Caco-2 (cell line): ENCODE measurements around the gene FSD1. TPM values are rescaled to one million over a fixed set of nuclear protein-coding genes. Genes with fewer than 3 reads are reported as not detected.

ENCODE experiments used
- BruUV-seq: library from RNA; stranded (reverse); fragments of 400-500 nt; replicated peaks from 2 replicates; lab custom pipeline; 2021; lab: Mats Ljungman, UMichigan
- CTCF ChIA-PET: fragments of 300-600 bp; sonication (Branson Sonifier 250); formaldehyde crosslinking; loops from one replicate; lab custom pipeline; 2022; ENCODE audit warnings: antibody characterized with exemption; lab: Charles Lee
- POLR2A ChIA-PET: fragments of 300-600 bp; sonication (Branson Sonifier 250); formaldehyde crosslinking; loops from one replicate; lab custom pipeline; 2022; ENCODE audit warnings: antibody characterized with exemption; lab: Charles Lee
- DNase-seq, 2 experiments: peaks; one replicate each; pipeline versions ENCODE4 v3.0.0 to v3.0.0-alpha.2; 2020 to 2022
- H3K27me3 ChIP-seq: replicated peaks from 2 replicates; pipeline ENCODE4 v1.6.0; 2011; ENCODE audit warnings: low read length; ENCODE audit not compliant: control insufficient read depth, insufficient read depth
- H3K36me3 ChIP-seq: 2 replicates; pipeline ENCODE4 v1.5.1; 2011; ENCODE audit warnings: low read length; ENCODE audit not compliant: control insufficient read depth, insufficient read depth
- H3K4me1 ChIP-seq: fragments of 250-450 bp; sonication (Bioruptor Pico); 2 replicates; pipeline ENCODE4 v1.5.1; 2020; ENCODE audit warnings: mild to moderate bottlenecking
- H3K4me3 ChIP-seq: 2 replicates; pipeline ENCODE4 v1.5.1; 2011; ENCODE audit warnings: low read depth, mild to moderate bottlenecking, control low read depth, low read length
- H3K9me3 ChIP-seq: fragments of 250-450 bp; sonication (Bioruptor Pico); 2 replicates; pipeline ENCODE4 v1.5.1; 2020; ENCODE audit warnings: mild to moderate bottlenecking, moderate library complexity
- H3K27ac Mint-ChIP-seq: one replicate; pipeline ENCODE4 v1.8.0; 2022; ENCODE audit warnings: mixed read lengths; ENCODE audit not compliant: unreplicated experiment
- H3K27me3 Mint-ChIP-seq: one replicate; pipeline ENCODE4 v1.8.0; 2022; ENCODE audit warnings: mixed read lengths; ENCODE audit not compliant: insufficient read depth, unreplicated experiment
- H3K36me3 Mint-ChIP-seq: one replicate; pipeline ENCODE4 v1.8.0; 2022; ENCODE audit warnings: mild to moderate bottlenecking, mixed read lengths; ENCODE audit not compliant: insufficient read depth, unreplicated experiment
- H3K4me1 Mint-ChIP-seq: one replicate; pipeline ENCODE4 v1.8.0; 2022; ENCODE audit warnings: low read depth, mixed read lengths; ENCODE audit not compliant: unreplicated experiment
- H3K4me3 Mint-ChIP-seq: one replicate; pipeline ENCODE4 v1.8.0; 2022; ENCODE audit warnings: mild to moderate bottlenecking, moderate library complexity, mixed read lengths; ENCODE audit not compliant: unreplicated experiment
- H3K9me3 Mint-ChIP-seq: one replicate; pipeline ENCODE4 v1.8.0; 2022; ENCODE audit warnings: mixed read lengths; ENCODE audit not compliant: unreplicated experiment
- intact Hi-C: fragments of 100-400 bp; cut with micrococcal nuclease; formaldehyde crosslinking; loops from one replicate; pipeline ENCODE4 v1.10.0; 2022; ENCODE audit not compliant: unreplicated experiment
- total RNA-seq: library from RNA; stranded (reverse); gene quantifications from 2 replicates; pipeline ENCODE4 v1.2.3, GENCODE V29; 2022
- TF ChIP-seq, protein P1 (sequence below), 2 experiments: fragments of 200-600 bp in 1 of 2; IDR thresholded peaks; 1 replicate in 1 of 2; 2 replicates in 1 of 2; pipeline versions ENCODE4 v1.5.1 to v1.8.0; 2011 to 2022; ENCODE audit warnings: antibody characterized with exemption in 1 of 2, control low read depth in 1 of 2, inconsistent platforms in 1 of 2, low read depth in 1 of 2, low read length in 1 of 2, mild to moderate bottlenecking in 1 of 2, moderate library complexity in 1 of 2; ENCODE audit not compliant: insufficient read depth in 1 of 2, severe bottlenecking in 1 of 2, unreplicated experiment in 1 of 2

Gene FSD1
- total RNA-seq, 1 experiment from 2014 or later: 9.0 TPM

- H3K36me3 ChIP-seq: no peaks in the 10 kb centered on the region
- DNase-seq: no peak
- intact Hi-C loops: no loop called here
- ChIA-PET CTCF (no interaction called here), POLR2A (interaction anchor here (0.5 to 1.6 kb wide), 2 partner anchors 23 to 44 kb away, joined by 3 to 6 read pairs; no protein-coding TSS in a partner anchor)
- no peak overlapping the region for H3K4me3 ChIP-seq
- TF ChIP-seq, protein P1, sequence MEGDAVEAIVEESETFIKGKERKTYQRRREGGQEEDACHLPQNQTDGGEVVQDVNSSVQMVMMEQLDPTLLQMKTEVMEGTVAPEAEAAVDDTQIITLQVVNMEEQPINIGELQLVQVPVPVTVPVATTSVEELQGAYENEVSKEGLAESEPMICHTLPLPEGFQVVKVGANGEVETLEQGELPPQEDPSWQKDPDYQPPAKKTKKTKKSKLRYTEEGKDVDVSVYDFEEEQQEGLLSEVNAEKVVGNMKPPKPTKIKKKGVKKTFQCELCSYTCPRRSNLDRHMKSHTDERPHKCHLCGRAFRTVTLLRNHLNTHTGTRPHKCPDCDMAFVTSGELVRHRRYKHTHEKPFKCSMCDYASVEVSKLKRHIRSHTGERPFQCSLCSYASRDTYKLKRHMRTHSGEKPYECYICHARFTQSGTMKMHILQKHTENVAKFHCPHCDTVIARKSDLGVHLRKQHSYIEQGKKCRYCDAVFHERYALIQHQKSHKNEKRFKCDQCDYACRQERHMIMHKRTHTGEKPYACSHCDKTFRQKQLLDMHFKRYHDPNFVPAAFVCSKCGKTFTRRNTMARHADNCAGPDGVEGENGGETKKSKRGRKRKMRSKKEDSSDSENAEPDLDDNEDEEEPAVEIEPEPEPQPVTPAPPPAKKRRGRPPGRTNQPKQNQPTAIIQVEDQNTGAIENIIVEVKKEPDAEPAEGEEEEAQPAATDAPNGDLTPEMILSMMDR (IDR thresholded peaks at IDR 0.05; ENCODE audit: insufficient read depth in 1 of 2, low read depth in 1 of 2, low read length in 1 of 2, severe bottlenecking in 1 of 2, unreplicated experiment in 1 of 2): no peak
- Mint-ChIP-seq H3K4me1 (no peaks in the 10 kb centered on the region), H3K4me3 (no peak overlapping the region), H3K27ac (no peak overlapping the region), H3K36me3 (peaks cover 30% of the 10 kb centered on the region), H3K27me3 (no peaks in the 10 kb centered on the region), H3K9me3 (peaks cover 32% of the 10 kb centered on the region)
- H3K4me1 ChIP-seq: no peaks in the 10 kb centered on the region
- H3K27me3 ChIP-seq: no peaks in the 10 kb centered on the region
- BruUV-seq: no TSS peak
- H3K9me3 ChIP-seq: 0 out of 2 replicates have a peak, but pooled peaks cover 6% of the 10 kb centered on the region
Observed at GRCh38 chr19:4319067-4319718, 14.8 kb downstream of the FSD1 start.

- Mint-ChIP-seq H3K4me3 (no peak overlapping the region), H3K36me3 (peaks cover 41% of the 10 kb centered on the region), H3K27me3 (no peaks in the 10 kb centered on the region), H3K9me3 (peaks cover 32% of the 10 kb centered on the region), H3K4me1 (no peaks in the 10 kb centered on the region), H3K27ac (no peak overlapping the region)
- no peaks in the 10 kb centered on the region for H3K36me3 ChIP-seq
- intact Hi-C loops: no loop called here
- TF ChIP-seq, protein P1 (IDR thresholded peaks at IDR 0.05; ENCODE audit: insufficient read depth in 1 of 2, low read depth in 1 of 2, low read length in 1 of 2, severe bottlenecking in 1 of 2, unreplicated experiment in 1 of 2): no peak
- CTCF ChIA-PET: no interaction called here
- POLR2A ChIA-PET: interaction anchor here (1.6 kb wide), 1 partner anchor 22 kb away, joined by 6 read pairs; no protein-coding TSS in a partner anchor
- no peaks in the 10 kb centered on the region for H3K27me3 ChIP-seq
- H3K4me1 ChIP-seq: no peaks in the 10 kb centered on the region
- H3K4me3 ChIP-seq: no peak overlapping the region
- DNase-seq: no peak
- 0 out of 2 replicates have a peak, but pooled peaks cover 6% of the 10 kb centered on the region for H3K9me3 ChIP-seq
- no TSS peak for BruUV-seq
Observed at GRCh38 chr19:4320419-4320818, 16.0 kb downstream of the FSD1 start.

DNA sequence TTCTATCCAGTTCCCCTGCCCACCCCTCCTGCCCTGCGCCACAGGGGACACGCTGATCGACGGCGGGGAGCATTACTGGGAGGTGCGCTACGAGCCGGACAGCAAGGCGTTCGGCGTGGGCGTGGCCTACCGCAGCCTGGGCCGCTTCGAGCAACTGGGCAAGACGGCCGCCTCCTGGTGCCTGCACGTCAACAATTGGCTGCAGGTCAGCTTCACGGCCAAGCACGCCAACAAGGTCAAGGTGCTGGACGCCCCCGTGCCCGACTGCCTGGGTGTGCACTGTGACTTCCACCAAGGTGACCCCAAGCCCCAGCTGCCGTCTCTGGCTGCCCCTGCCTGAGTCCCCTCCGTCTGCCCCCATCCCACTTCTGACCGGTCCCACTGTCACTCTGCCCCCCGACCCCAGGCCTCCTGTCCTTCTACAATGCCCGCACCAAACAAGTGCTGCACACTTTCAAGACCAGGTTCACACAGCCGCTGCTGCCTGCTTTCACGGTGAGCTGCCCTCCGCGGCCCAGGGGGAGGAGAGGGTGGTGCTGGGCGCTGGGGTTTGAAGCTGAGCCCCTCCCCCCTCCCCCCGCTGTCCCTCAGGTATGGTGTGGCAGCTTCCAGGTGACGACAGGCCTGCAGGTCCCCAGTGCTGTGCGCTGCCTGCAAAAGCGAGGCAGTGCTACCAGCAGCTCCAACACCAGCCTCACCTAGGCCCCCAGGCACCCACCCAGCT lies 18.7 kb downstream of the FSD1 start:
- H3K27me3 Mint-ChIP-seq: no peaks in the 10 kb centered on the region
- ChIA-PET CTCF (interaction anchor here (0.6 to 1.4 kb wide), 5 partner anchors 19 to 183 kb away, joined by 3 to 7 read pairs (median 3); no protein-coding TSS in a partner anchor), POLR2A (no interaction called here)
- no peak overlapping the region for H3K4me3 Mint-ChIP-seq
- H3K4me1 Mint-ChIP-seq: peaks cover 5% of the 10 kb centered on the region
- no peak overlapping the region for H3K4me3 ChIP-seq
- no peak overlapping the region for H3K27ac Mint-ChIP-seq
- no TSS peak for BruUV-seq
- no peaks in the 10 kb centered on the region for H3K4me1 ChIP-seq
- DNase-seq: no peak
- H3K36me3 ChIP-seq: no peaks in the 10 kb centered on the region
- peaks cover 56% of the 10 kb centered on the region for H3K36me3 Mint-ChIP-seq
- peaks cover 26% of the 10 kb centered on the region for H3K9me3 Mint-ChIP-seq
- no peaks in the 10 kb centered on the region for H3K27me3 ChIP-seq
- TF ChIP-seq, protein P1 (IDR thresholded peaks at IDR 0.05; ENCODE audit: insufficient read depth in 1 of 2, low read depth in 1 of 2, low read length in 1 of 2, severe bottlenecking in 1 of 2, unreplicated experiment in 1 of 2): no peak
- intact Hi-C loops: no loop called here
- 0 out of 2 replicates have a peak, but pooled peaks cover 6% of the 10 kb centered on the region for H3K9me3 ChIP-seq
